Stomach (tissue), 9 donors: Measurements from ENCODE around the gene TJAP1. TPM values are rescaled to one million over a fixed set of nuclear protein-coding genes. Genes with fewer than 3 reads are reported as not detected.
"Not testable (repeated sequence)": the region's sequence is repeated elsewhere in the genome, so short reads cannot be mapped to it uniquely, and the experiment has no call there.

Experiments used
- DNase-seq, 2 donors: peaks; one replicate each; pipeline versions ENCODE4 v3.0.0 to v3.0.0-alpha.2; 2013 to 2019
- H3K27ac ChIP-seq, 5 donors: fragments of 200-600 bp in 4 of 5; sonication (generic) in 4 of 5; one replicate each; pipeline ENCODE4 v1.5.1; 2013 to 2019; ENCODE audit warnings: mild to moderate bottlenecking in 1 of 5, moderate library complexity in 1 of 5
- H3K27me3 ChIP-seq, 3 donors: fragments of 200-600 bp; sonication (generic); one replicate each; pipeline ENCODE4 v1.5.1; 2017 to 2019; ENCODE audit warnings: mixed run types in 1 of 3
- H3K36me3 ChIP-seq, 4 donors: fragments of 200-600 bp; sonication (generic); 1 replicate in 3 of 4; 2 replicates in 1 of 4; pipeline ENCODE4 v1.5.1; 2016 to 2019
- H3K4me1 ChIP-seq, 4 donors: fragments of 200-600 bp; sonication (generic); one replicate each; pipeline ENCODE4 v1.5.1; 2016 to 2019
- H3K4me3 ChIP-seq, 4 donors: fragments of 200-600 bp; sonication (generic) in 3 of 4; one replicate each; pipeline ENCODE4 v1.5.1; 2016 to 2019; ENCODE audit warnings: mild to moderate bottlenecking in 1 of 4
- H3K9me3 ChIP-seq, 4 donors: fragments of 200-600 bp; sonication (generic); one replicate each; pipeline ENCODE4 v1.5.1; 2016 to 2019
- CTCF ChIP-seq, 7 experiments: fragments of 450-650 bp in 4 of 7; fragments of 200-600 bp in 3 of 7; sonication (generic) in 3 of 7; IDR thresholded peaks; one replicate each; pipeline ENCODE4 v1.5.1; 2016 to 2019; ENCODE audit warnings: antibody characterized with exemption in 7 of 7, control low read depth in 2 of 7, mild to moderate bottlenecking in 1 of 7
- EP300 ChIP-seq: sonication (generic); formaldehyde crosslinking; IDR thresholded peaks from one replicate; pipeline ENCODE4 v1.6.1; 2017; ENCODE audit warnings: antibody characterized with exemption
- POLR2A ChIP-seq, 4 donors: fragments of 450-650 bp; IDR thresholded peaks; one replicate each; pipeline ENCODE4 v1.6.1; 2016; ENCODE audit warnings: antibody characterized with exemption in 4 of 4, control low read depth in 2 of 4, mild to moderate bottlenecking in 1 of 4, moderate library complexity in 1 of 4
- POLR2AphosphoS5 ChIP-seq, 3 donors: sonication (generic); formaldehyde crosslinking; IDR thresholded peaks; one replicate each; pipeline ENCODE4 v1.6.1; 2016; ENCODE audit warnings: antibody characterized with exemption in 3 of 3
- WGBS, 5 donors: extraction: QIAGEN DNeasy Blood & Tissue Kit in 3 of 5; methylation state at CpG; one replicate each; pipeline versions ENCODE4 v1.1.5 to v1.1.7; 2013 to 2018; 5-methylcytosine and 5-hydroxymethylcytosine counted together
- intact Hi-C: fragments of 100-400 bp; cut with DNase I; formaldehyde crosslinking; loops from one replicate; pipeline ENCODE4 v1.15.1; 2023; ENCODE audit warnings: low total_unique reads
- polyA plus RNA-seq, 3 donors: library from polyadenylated mRNA; stranded (reverse); fragments of 200-250 nt; gene quantifications; one replicate each; pipeline ENCODE4 v1.2.3, GENCODE V29; 2013
- total RNA-seq, 5 donors: library from RNA; depleted of rRNA; stranded (reverse); fragments of >200 nt; gene quantifications; one replicate each; pipeline versions ENCODE4 v1.1.0 to v1.2.3, GENCODE V29; 2014 to 2016
- donor health status: healthy with polysubstance abuse.
- donor health status: Bipolar disorder and iron deficiency.
- donor health status: healthy.

Gene TJAP1
- total and polyA plus RNA-seq, 8 donors, result 8.4 to 182 (median 14.1) TPM

GRCh38 chr6:43465948-43466347 is 11.4 kb upstream of the TJAP1 start:
- Histone ChIP-seq H3K4me1 (peaks cover under 1 to 21% (median 15%) of the 10 kb centered on the region in 4 donors), H3K9me3 (no peaks in the 10 kb centered on the region), H3K36me3 (no peaks in the 10 kb centered on the region), H3K27me3 (peaks cover 0 to 54% (median 0%) of the 10 kb centered on the region in 3 donors), H3K4me3 (no peak overlapping the region), H3K27ac (no peak overlapping the region)
- WGBS, 5 donors, result 48 to 76% (median 70%) methylated on average over 2 of the region's 2 CpGs
- intact Hi-C loops, result no loop called here
- no peak for DNase-seq
- TF ChIP-seq POLR2AphosphoS5 (IDR thresholded peaks at IDR 0.05), result no peak
- TF ChIP-seq POLR2A (IDR thresholded peaks at IDR 0.05), result no peak
- TF ChIP-seq EP300, result no peak
- TF ChIP-seq CTCF (IDR thresholded peaks at IDR 0.05), result no peak

- WGBS, 5 donors, result 66 to 75% (median 71%) methylated on average over 5 of the region's 5 CpGs
- H3K27ac ChIP-seq, H3K36me3 ChIP-seq, H3K4me3 ChIP-seq, H3K9me3 ChIP-seq, intact Hi-C loops, DNase-seq: not testable (repeated sequence)
- peaks cover 0 to 43% (median 0%) of the 10 kb centered on the region in 3 donors for H3K27me3 ChIP-seq
- peaks cover 5 to 27% (median 17%) of the 10 kb centered on the region in 4 donors for H3K4me1 ChIP-seq
Observed at GRCh38 chr6:43467265-43467664, 10.1 kb upstream of the TJAP1 start.

GRCh38 chr6:43467752-43468151 is 9.6 kb upstream of the TJAP1 start:
- Histone ChIP-seq H3K4me1 (peaks cover 5 to 27% (median 17%) of the 10 kb centered on the region in 4 donors), H3K36me3 (no peaks in the 10 kb centered on the region), H3K9me3 (no peaks in the 10 kb centered on the region), H3K4me3 (no peak overlapping the region), H3K27ac (no peak overlapping the region), H3K27me3 (peaks cover 0 to 38% (median 0%) of the 10 kb centered on the region in 3 donors)
- intact Hi-C loops, result no loop called here
- DNase-seq, result no peak
- TF ChIP-seq POLR2AphosphoS5 (IDR thresholded peaks at IDR 0.05) (no peak), EP300 (no peak), POLR2A (IDR thresholded peaks at IDR 0.05) (no peak), CTCF (IDR thresholded peaks at IDR 0.05) (no peak)
- WGBS, 5 donors, result 79 to 90% (median 81%) methylated on average over 4 of the region's 4 CpGs

GRCh38 chr6:43468240-43468639 is 9.1 kb upstream of the TJAP1 start:
- H3K27ac ChIP-seq, result no peak overlapping the region
- H3K36me3 ChIP-seq, result no peaks in the 10 kb centered on the region
- intact Hi-C loops, result no loop called here
- peaks cover 0 to 33% (median 0%) of the 10 kb centered on the region in 3 donors for H3K27me3 ChIP-seq
- no peaks in the 10 kb centered on the region for H3K9me3 ChIP-seq
- TF ChIP-seq CTCF (IDR thresholded peaks at IDR 0.05), result no peak
- TF ChIP-seq POLR2A (IDR thresholded peaks at IDR 0.05), result no peak
- no peak for TF ChIP-seq POLR2AphosphoS5 (IDR thresholded peaks at IDR 0.05)
- no peak for DNase-seq
- no peak overlapping the region for H3K4me3 ChIP-seq
- H3K4me1 ChIP-seq, result peaks cover 5 to 27% (median 17%) of the 10 kb centered on the region in 4 donors
- 69 to 87% (median 79%) methylated on average over 4 of the region's 4 CpGs for WGBS, 5 donors
